ENCODE results near the gene MSANTD7.

- TF ChIP-seq CTCF (IDR thresholded peaks at IDR 0.05; ENCODE audit: low read depth, low read length, poor library complexity, severe bottlenecking) (no peak), EZH2phosphoT487 (IDR thresholded peaks at IDR 0.05; ENCODE audit: borderline replicate concordance, low read length) (no peak)
These were observed at the start of gene MSANTD7, which contains the start of the genes CDNF and HSPA14 for GRCh38 chr10:14837757-14838581.
